Measurements from ENCODE around the gene TTC8.

Gene TTC8

GRCh38 chr14:88864198-88864597 is 39.7 kb downstream of the TTC8 start:
- in situ Hi-C loops (cut with MboI; ENCODE audit: low sequenced_read_pairs): no loop called here

- in situ Hi-C loops (cut with MboI; ENCODE audit: low sequenced_read_pairs): no loop called here
Observed at GRCh38 chr14:88866305-88866704, 41.9 kb downstream of the TTC8 start.

GRCh38 chr14:88868558-88869159 is 44.2 kb downstream of the TTC8 start:
- in situ Hi-C loops (cut with MboI; ENCODE audit: low sequenced_read_pairs): no loop called here

DNA sequence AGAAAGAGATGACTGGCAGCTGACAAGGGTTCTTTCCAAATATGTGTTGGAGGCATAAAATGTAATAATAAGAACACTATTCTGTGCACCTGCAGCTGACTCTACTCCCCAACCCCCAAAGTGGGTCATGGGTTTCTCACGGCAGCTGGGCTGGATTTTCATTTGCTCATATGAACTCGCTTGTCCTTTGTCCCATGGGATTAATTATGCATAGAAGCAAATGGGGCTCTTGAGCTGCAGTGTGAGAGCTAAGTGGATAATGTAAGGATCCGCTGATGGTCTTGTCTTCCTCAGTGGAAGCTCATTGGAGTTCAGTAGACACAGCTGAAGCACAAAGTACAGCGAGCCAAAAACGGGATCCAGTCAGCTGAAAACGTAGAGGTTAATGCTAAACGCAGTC is 46.3 kb downstream of the TTC8 start:
- in situ Hi-C loops (cut with MboI; ENCODE audit: low sequenced_read_pairs): no loop called here

DNA sequence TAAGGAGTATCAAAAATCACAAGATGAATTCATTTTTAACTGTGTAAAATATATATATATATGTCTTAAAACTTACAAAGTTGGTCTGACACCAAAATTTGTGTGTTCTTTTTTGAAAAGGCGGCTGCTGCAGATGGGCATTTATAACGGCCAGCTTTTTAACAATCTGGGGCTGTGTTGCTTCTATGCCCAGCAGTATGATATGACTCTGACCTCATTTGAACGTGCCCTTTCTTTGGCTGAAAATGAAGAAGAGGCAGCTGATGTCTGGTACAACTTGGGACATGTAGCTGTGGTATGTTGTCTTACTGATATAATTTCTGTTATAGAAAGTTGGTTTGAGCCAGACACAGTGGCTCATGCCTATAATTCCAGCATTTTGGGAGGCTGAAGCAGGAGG is 47.0 kb downstream of the TTC8 start:
- in situ Hi-C loops (cut with MboI; ENCODE audit: low sequenced_read_pairs): no loop called here

- in situ Hi-C loops (cut with MboI; ENCODE audit: low sequenced_read_pairs): no loop called here
Observed at GRCh38 chr14:88872976-88873375, 48.5 kb downstream of the TTC8 start.

DNA sequence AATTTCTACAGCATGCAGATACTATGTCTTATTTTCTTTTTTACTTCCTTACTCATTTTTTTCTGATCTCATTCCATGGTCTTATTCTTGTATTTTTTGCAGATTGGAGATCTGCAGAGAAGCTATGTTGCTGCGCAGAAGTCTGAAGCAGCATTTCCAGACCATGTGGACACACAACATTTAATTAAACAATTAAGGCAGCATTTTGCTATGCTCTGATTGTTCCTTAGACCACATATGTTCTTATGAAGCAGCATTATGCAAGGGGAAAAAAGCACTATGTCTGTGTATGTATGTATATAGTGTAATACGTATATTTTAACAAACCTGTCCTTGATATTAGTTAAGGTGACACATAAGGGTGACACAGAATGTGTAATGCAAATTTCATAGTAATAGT is 52.7 kb downstream of the TTC8 start:
- in situ Hi-C loops (cut with MboI; ENCODE audit: low sequenced_read_pairs): no loop called here

DNA sequence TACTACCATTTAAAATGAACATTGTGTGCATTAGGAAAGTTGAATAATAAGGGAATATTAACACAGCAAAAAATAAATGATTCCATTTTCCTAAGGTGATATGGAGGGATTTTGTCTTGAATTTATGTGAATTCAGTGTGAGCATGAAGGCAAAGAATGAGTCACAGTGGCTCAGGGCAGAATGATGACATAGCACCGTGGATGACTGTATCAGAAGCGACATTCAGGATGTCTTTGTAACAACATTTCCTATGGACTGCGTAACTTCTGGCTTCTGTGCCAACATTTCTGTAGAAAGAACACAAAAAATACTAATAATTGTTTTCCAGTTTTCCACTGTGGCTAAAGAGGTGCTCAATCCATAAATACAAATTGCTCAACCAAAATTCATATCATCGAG is 54.6 kb downstream of the TTC8 start:
- in situ Hi-C loops (cut with MboI; ENCODE audit: low sequenced_read_pairs): no loop called here

DNA sequence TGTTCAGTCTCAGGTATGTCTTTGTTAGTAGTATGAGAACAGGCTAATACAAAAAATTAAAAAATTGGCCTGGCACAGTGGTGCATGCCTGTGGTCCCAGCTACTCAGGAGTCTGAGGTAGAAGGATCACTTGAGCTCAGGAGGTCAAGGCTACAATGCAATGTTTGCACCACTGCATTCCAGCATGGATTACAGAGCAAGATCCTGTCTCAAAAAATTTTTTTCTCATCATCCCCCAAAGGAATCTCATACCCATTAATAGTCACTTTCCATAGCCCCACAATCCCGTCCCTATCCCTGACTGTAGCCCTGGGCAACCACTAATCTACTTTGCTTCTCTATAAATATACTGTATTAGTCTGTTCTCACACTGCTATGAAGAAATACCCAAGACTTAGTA is 57.8 kb downstream of the TTC8 start:
- in situ Hi-C loops (cut with MboI; ENCODE audit: low sequenced_read_pairs): no loop called here

- in situ Hi-C loops (cut with MboI; ENCODE audit: low sequenced_read_pairs): no loop called here
Observed at GRCh38 chr14:88895116-88895515, 70.7 kb downstream of the TTC8 start.

DNA sequence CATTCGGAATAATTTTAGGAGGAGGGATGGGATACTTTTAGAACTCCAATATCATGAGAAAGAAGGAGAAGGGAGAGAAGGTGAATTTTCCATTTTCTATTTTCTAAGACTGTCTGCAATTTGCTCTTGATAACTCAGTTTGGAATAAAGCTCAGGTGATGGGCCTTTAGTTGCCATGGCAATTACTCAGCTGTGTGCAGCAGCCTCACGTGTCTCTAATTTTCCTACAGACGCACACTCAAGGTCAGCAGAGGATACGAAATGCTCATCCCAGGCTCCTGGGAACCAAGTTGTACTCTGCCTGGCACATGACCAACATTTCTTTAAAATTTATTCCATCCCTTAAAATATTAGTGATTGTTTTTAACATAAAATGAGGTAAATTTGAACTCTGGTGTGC is 76.7 kb downstream of the TTC8 start:
- in situ Hi-C loops (cut with MboI; ENCODE audit: low sequenced_read_pairs): no loop called here

GRCh38 chr14:88901991-88902390 is 77.5 kb downstream of the TTC8 start:
- in situ Hi-C loops (cut with MboI; ENCODE audit: low sequenced_read_pairs): no loop called here

DNA sequence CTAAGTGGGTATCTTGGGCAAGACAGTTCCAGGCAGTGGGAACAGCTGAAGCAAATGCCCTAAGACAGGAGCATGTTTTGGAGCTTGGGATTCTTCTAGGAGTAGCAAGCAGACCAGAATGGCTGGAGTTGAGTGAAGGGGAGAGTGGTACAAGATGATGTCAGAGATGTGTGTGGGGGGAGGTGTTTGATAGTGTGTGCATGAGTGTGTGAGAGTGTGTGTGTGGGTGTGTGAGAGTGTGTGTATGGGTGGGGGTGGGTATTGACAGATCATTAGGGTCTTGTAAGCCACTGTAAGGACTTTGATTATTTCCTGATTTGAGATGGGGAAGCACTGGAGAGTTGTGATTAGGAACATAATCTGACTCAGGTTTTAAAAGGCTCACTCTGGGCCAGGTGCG is 78.4 kb downstream of the TTC8 start:
- in situ Hi-C loops (cut with MboI; ENCODE audit: low sequenced_read_pairs): no loop called here

GRCh38 chr14:88904206-88904647 is 79.8 kb downstream of the TTC8 start:
- in situ Hi-C loops (cut with MboI; ENCODE audit: low sequenced_read_pairs): no loop called here

- in situ Hi-C loops (cut with MboI; ENCODE audit: low sequenced_read_pairs): no loop called here
Observed at GRCh38 chr14:88904864-88905263, 80.4 kb downstream of the TTC8 start.

DNA sequence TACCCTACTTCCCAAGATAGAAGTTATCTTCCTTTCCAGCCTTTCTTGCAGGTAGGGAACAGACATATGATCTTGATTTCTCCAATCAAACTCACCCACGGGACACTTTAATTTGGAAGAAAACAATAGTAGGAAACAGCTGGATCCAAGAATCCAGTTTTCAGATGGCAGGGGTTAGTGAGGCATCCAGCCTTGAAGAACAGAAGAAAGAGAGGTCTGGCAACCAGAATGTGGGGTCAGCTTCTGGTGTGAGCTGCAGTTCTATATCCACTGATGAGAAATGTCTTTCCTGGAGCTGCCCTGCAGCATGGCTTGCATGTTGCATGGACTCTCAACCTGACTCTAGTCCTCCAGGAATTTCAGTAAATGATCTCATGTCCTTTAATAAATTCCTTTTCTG is 83.8 kb downstream of the TTC8 start:
- in situ Hi-C loops (cut with MboI; ENCODE audit: low sequenced_read_pairs): no loop called here

DNA sequence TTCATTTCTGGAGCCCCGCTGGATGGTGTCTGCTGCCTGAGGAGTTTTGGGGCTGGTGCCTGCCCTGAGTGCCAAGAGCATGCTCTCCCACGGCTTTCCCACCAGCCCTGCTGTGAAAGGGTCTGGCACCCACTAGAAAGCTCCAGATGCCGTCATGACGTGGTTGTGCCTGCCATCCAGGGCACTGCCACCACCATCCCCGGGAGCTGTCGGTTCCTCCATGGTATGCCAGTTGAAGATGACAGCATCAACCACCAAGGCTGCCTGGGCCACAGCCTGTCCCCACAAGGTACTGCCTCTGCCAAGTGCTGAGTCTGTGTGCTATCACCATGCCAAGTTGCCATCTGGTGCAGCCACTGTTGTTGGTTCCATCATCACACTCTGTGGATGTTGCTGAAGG is 85.9 kb downstream of the TTC8 start:
- in situ Hi-C loops (cut with MboI; ENCODE audit: low sequenced_read_pairs): no loop called here

GRCh38 chr14:88911809-88912208 is 87.4 kb downstream of the TTC8 start:
- in situ Hi-C loops (cut with MboI; ENCODE audit: low sequenced_read_pairs): no loop called here

GRCh38 chr14:88914956-88915355 is 90.5 kb downstream of the TTC8 start:
- in situ Hi-C loops (cut with MboI; ENCODE audit: low sequenced_read_pairs): no loop called here

DNA sequence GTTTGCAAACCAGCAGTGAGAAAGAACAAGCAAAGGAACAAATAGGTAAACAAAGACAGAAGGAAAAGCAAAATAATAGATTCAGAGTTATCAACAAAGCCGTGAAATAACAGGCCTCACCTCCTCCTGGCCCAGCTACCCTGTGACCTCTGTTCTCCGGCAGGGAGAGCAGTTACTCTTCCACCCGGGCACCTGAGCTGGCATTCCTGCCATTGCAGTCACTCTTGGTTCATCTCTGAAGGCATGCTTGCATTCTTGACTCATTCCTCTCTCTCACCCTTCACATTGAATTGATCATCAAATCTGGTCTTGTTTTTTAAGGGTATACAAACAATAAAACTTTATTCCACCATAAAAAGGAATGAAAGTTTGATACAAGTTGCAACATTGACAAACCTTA is 95.1 kb downstream of the TTC8 start:
- in situ Hi-C loops (cut with MboI; ENCODE audit: low sequenced_read_pairs): no loop called here

Data from HL-60/S4 treated with phorbol 12-myristate 13-acetate at 8.2 ng/mL for 4 days and 3 days (cell line).